Neural cell (in vitro differentiated cells): ENCODE measurements around the gene HS1BP3.

ENCODE experiments used
- CTCF ChIP-seq: fragments of 450-650 bp; IDR thresholded peaks from 2 replicates; pipeline ENCODE4 v1.5.1; 2014; ENCODE audit warnings: antibody characterized with exemption, mild to moderate bottlenecking, moderate library complexity; ENCODE audit not compliant: poor library complexity, severe bottlenecking
- EP300 ChIP-seq: fragments of 450-650 bp; conservative IDR thresholded peaks from 2 replicates; pipeline ENCODE4 v1.6.1; 2014; ENCODE audit warnings: antibody characterized with exemption, mild to moderate bottlenecking, moderate library complexity; ENCODE audit not compliant: poor library complexity, severe bottlenecking
- EZH2 ChIP-seq: fragments of 200-600, 300-800 bp; shearing (Covaris generic), sonication (generic); IDR thresholded peaks from 2 replicates; pipeline ENCODE4 v1.6.1; 2014; ENCODE audit warnings: antibody characterized with exemption, low read length, borderline replicate concordance, mild to moderate bottlenecking; ENCODE audit not compliant: insufficient read depth, poor library complexity, severe bottlenecking
- POLR2AphosphoS5 ChIP-seq: IDR thresholded peaks from 2 replicates; pipeline ENCODE4 v1.6.1; 2012
- RAD21 ChIP-seq: fragments of 450-650 bp; conservative IDR thresholded peaks from 2 replicates; pipeline ENCODE4 v1.6.1; 2014; ENCODE audit warnings: antibody characterized with exemption, mild to moderate bottlenecking, moderate library complexity
- SMC3 ChIP-seq: fragments of 450-650 bp; conservative IDR thresholded peaks from 2 replicates; pipeline ENCODE4 v1.6.1; 2014; ENCODE audit warnings: antibody characterized with exemption, mild to moderate bottlenecking, moderate library complexity; ENCODE audit not compliant: poor library complexity
- TAF1 ChIP-seq: IDR thresholded peaks from 2 replicates; pipeline ENCODE4 v1.6.1; 2012; ENCODE audit warnings: low read depth

- TF ChIP-seq SMC3 (no peak), CTCF (no peak), EP300 (no peak), EZH2 (no peak), TAF1 (no peak), POLR2AphosphoS5 (no peak), RAD21 (no peak)
Observed at GRCh38 chr2:20602803-20603202, 48.1 kb downstream of the HS1BP3 start.
